ENCODE data around the gene SLC35F1. TPM values are rescaled to one million over a fixed set of nuclear protein-coding genes. Genes with fewer than 3 reads are reported as not detected.

Gene SLC35F1
- total RNA-seq, 3 donors from 2014 or later, result 0.23 to 6.1 (median 0.29) TPM

DNA sequence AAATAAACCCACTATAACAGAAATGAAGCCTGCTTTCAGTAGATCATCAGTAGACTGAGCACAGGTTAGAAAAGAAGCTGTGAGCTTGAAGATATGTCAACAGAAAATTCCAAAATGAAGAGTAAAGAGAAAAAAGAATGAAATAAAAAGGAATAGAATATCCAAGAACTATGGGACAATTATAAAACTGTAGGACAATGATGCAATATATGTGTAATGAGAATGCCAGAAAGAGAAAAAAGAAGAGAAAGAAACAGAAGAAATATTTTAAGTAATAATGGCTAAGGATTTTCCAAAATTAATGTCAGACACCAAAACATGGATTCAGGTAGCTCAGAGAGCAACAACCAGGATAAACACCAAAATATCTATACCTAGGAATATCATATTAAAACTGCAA lies 449.6 kb downstream of the SLC35F1 start:
- TF ChIP-seq CTCF (IDR thresholded peaks at IDR 0.05), result no peak
- intact Hi-C loops (cut with DNase I, micrococcal nuclease), result no loop called here
- H3K9me3 ChIP-seq, result peaks cover 3% of the 10 kb centered on the region
- no peaks in the 10 kb centered on the region for H3K36me3 ChIP-seq (ENCODE audit: low read depth)
- DNase-seq (no peak), ATAC-seq (no peak)
- H3K4me3 ChIP-seq, result no peak overlapping the region
- H3K4me1 ChIP-seq (ENCODE audit: low read depth), result no peaks in the 10 kb centered on the region

Other genes with a start within 250 kb of the SLC35F1 start
- 10 to 100 TPM; 24.2 to 34.8 (median 34.3) TPM for gene NUS1, start 231.8 kb upstream of the SLC35F1 start, total RNA-seq